WTC11 (cell line): Measurements from ENCODE around the gene GABRB1.

ENCODE experiments used
- CTCF ChIP-seq: fragments of 200-600 bp; IDR thresholded peaks from 2 replicates; pipeline ENCODE4 v1.8.0; 2022; ENCODE audit warnings: antibody characterized with exemption
- ESRRA ChIP-seq: sonication (generic); formaldehyde crosslinking; IDR thresholded peaks from 2 replicates; pipeline ENCODE4 v1.8.1; 2022; ENCODE audit warnings: mild to moderate bottlenecking, missing genetic modification reagents, borderline replicate concordance
- FOXK1 ChIP-seq: sonication (generic); formaldehyde crosslinking; IDR thresholded peaks from 2 replicates; pipeline ENCODE4 v1.8.0; 2022; ENCODE audit warnings: mild to moderate bottlenecking, moderate library complexity, missing genetic modification reagents
- FOXP1 ChIP-seq: sonication (generic); formaldehyde crosslinking; IDR thresholded peaks from 2 replicates; pipeline ENCODE4 v1.8.0; 2022; ENCODE audit warnings: missing genetic modification reagents, mild to moderate bottlenecking, moderate library complexity, borderline replicate concordance
- GABPB1 ChIP-seq: sonication (generic); formaldehyde crosslinking; IDR thresholded peaks from 2 replicates; pipeline ENCODE4 v1.8.1; 2023; ENCODE audit warnings: mild to moderate bottlenecking, missing genetic modification reagents
- NR2C2 ChIP-seq: sonication (generic); formaldehyde crosslinking; IDR thresholded peaks from 2 replicates; pipeline ENCODE4 v1.8.0; 2022; ENCODE audit warnings: mild to moderate bottlenecking, missing genetic modification reagents
- ZBTB21 ChIP-seq: sonication (generic); formaldehyde crosslinking; IDR thresholded peaks from 2 replicates; pipeline ENCODE4 v1.8.1; 2023; ENCODE audit warnings: mild to moderate bottlenecking, missing genetic modification reagents, borderline replicate concordance
- ZNF121 ChIP-seq: sonication (generic); formaldehyde crosslinking; IDR thresholded peaks from 2 replicates; pipeline ENCODE4 v1.8.0; 2023; ENCODE audit warnings: missing genetic modification reagents
- ZNF423 ChIP-seq: fragments of 250-450 bp; sonication (Bioruptor Pico); IDR thresholded peaks from 2 replicates; pipeline ENCODE4 v2.1.2; 2022; ENCODE audit warnings: mild to moderate bottlenecking, moderate library complexity
- TF ChIP-seq, protein P1 (sequence below): sonication (generic); formaldehyde crosslinking; IDR thresholded peaks from 2 replicates; pipeline ENCODE4 v1.8.0; 2022; ENCODE audit warnings: mild to moderate bottlenecking, missing genetic modification reagents

DNA sequence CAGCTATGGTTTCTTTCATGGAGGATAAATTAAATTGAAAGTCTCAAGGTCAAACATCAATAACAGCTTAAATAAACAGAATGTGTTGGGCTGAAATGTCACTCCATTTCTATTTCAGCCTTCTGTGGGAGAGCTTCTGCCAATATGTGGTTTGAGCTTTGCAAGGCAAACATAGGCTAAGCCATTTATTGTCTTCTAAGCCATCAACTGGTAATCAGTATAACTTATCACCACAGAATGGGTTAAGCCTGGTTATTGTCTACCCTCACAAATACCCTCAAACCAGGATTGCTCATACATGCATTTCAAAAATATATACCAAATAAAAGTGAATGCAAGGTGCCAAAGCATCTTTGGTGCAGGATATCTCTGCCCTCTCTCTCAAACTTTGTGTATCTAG, 52.7 kb downstream of the GABRB1 start:
- TF ChIP-seq CTCF (no peak), NR2C2 (CRISPR knock-in tag) (no peak), ZNF423 (CRISPR knock-in tag) (no peak), FOXK1 (CRISPR knock-in tag) (no peak), FOXP1 (CRISPR knock-in tag) (no peak), ZNF121 (CRISPR knock-in tag) (no peak), ESRRA (no peak), GABPB1 (no peak), ZBTB21 (no peak)
- TF ChIP-seq, protein P1, sequence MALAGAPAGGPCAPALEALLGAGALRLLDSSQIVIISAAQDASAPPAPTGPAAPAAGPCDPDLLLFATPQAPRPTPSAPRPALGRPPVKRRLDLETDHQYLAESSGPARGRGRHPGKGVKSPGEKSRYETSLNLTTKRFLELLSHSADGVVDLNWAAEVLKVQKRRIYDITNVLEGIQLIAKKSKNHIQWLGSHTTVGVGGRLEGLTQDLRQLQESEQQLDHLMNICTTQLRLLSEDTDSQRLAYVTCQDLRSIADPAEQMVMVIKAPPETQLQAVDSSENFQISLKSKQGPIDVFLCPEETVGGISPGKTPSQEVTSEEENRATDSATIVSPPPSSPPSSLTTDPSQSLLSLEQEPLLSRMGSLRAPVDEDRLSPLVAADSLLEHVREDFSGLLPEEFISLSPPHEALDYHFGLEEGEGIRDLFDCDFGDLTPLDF (CRISPR knock-in tag) = no peak
